Measurements from ENCODE around the gene SRP68. TPM values are rescaled to one million over a fixed set of nuclear protein-coding genes. Genes with fewer than 3 reads are reported as not detected.

Gene SRP68
- total and polyA plus RNA-seq, 2 of the 4 experiments (the other 2 are of a cell fraction): 47.1 to 82.6 TPM

GRCh38 chr17:76019833-76020467 lies 52.4 kb downstream of the SRP68 start:
- no peaks in the 10 kb centered on the region for H3K79me1 ChIP-seq (ENCODE audit: low read depth in 1 of 2, low read length in 2 of 2)
- no peak overlapping the region for H2AK5ac ChIP-seq (ENCODE audit: low read depth, low read length)
- H2BK120ac ChIP-seq (ENCODE audit: low read depth, low read length): no peak overlapping the region
- H3K4me3 ChIP-seq (ENCODE audit: insufficient read depth, low read depth, low read length): no peak overlapping the region
- H2AK9ac ChIP-seq (replicated peaks; ENCODE audit: low read depth, low read length, poor library complexity): no peak overlapping the region
- no TSS peak for BruUV-seq (replicated peaks)
- H3K23ac ChIP-seq (ENCODE audit: low read depth, low read length): no peak overlapping the region
- no peak overlapping the region for H3K56ac ChIP-seq (ENCODE audit: extremely low read depth, insufficient read depth, low read length)
- H3K36me3 ChIP-seq (ENCODE audit: control insufficient read depth, insufficient read depth, low read length): no peaks in the 10 kb centered on the region
- no peak overlapping the region for H3K27ac ChIP-seq (ENCODE audit: insufficient read depth, low read length)
- POLR2A ChIA-PET (ENCODE audit: unreplicated experiment): no interaction called here
- CTCF ChIA-PET: no interaction called here
- H3K4ac ChIP-seq (ENCODE audit: low read depth, low read length): no peak overlapping the region
- WGBS, 2 experiments (ENCODE audit: extremely low coverage in 2 of 2, insufficient read length in 1 of 2): 60% methylated on average over 1 of the region's 6 CpGs; no CpG with 5 or more reads in 1 of the 2 experiments
- no peak overlapping the region for H4K91ac ChIP-seq (ENCODE audit: insufficient read depth, low read depth, low read length)
- ATAC-seq (ENCODE audit: low read depth) (no peak), DNase-seq (no peak)
- dilution Hi-C loops (cut with HindIII; ENCODE audit: low sequenced_read_pairs, unreplicated experiment) (no loop called here), in situ Hi-C loops (cut with MboI; ENCODE audit: low sequenced_read_pairs) (loop anchor here (10.0 kb wide), 1 partner anchor 275 kb away; no protein-coding TSS in a partner anchor), intact Hi-C loops (cut with micrococcal nuclease) (no loop called here)
- no peak overlapping the region for H4K8ac ChIP-seq (ENCODE audit: low read depth in 2 of 2, low read length in 2 of 2)
- no peak overlapping the region for H2BK5ac ChIP-seq (ENCODE audit: low read depth, low read length, poor library complexity, severe bottlenecking)
- no peak overlapping the region for H2AFZ ChIP-seq (replicated peaks; ENCODE audit: low read length, poor library complexity)
- no peak overlapping the region for H3K4me2 ChIP-seq (ENCODE audit: low read depth, low read length)
- H4K20me1 ChIP-seq (ENCODE audit: insufficient read depth, low read length): no peaks in the 10 kb centered on the region
- no peak overlapping the region for H3K14ac ChIP-seq (replicated peaks; ENCODE audit: low read depth, low read length)
- H2BK15ac ChIP-seq (ENCODE audit: low read depth, low read length): no peak overlapping the region
- no peak overlapping the region for H2BK20ac ChIP-seq (ENCODE audit: low read depth, low read length)
- no peak overlapping the region for H3K9ac ChIP-seq (ENCODE audit: low read depth, low read length)
- H3K4me1 ChIP-seq (ENCODE audit: control insufficient read depth, insufficient read depth, low read length): no peaks in the 10 kb centered on the region
- H3K9me3 ChIP-seq (ENCODE audit: control insufficient read depth, insufficient read depth, low read length): no peaks in the 10 kb centered on the region
- no peak for TF ChIP-seq POLR2A (IDR thresholded peaks at IDR 0.05; ENCODE audit: low read depth, low read length)
- TF ChIP-seq NFE2L2 (IDR thresholded peaks at IDR 0.05; ENCODE audit: low read depth, low read length): no peak
- peaks cover 32% of the 10 kb centered on the region for H3K27me3 ChIP-seq (ENCODE audit: control insufficient read depth, insufficient read depth, low read length)
- H4K5ac ChIP-seq (ENCODE audit: low read depth, low read length): no peak overlapping the region
- no peaks in the 10 kb centered on the region for H3K9me1 ChIP-seq (ENCODE audit: insufficient read depth, low read length)
- H3K18ac ChIP-seq (ENCODE audit: low read depth, low read length): no peak overlapping the region

Measured in IMR-90 (cell line).